NB4 (cell line): Measurements from ENCODE around the gene DNAH14.
"Not testable (repeated sequence)": the region's sequence is repeated elsewhere in the genome, so short reads cannot be mapped to it uniquely, and the experiment has no call there.

ENCODE experiments used
- DNase-seq: peaks from one replicate; pipeline ENCODE4 v3.0.0; 2010; ENCODE audit warnings: low read depth
- H3K4me3 ChIP-seq: one replicate; pipeline ENCODE4 v1.5.1; 2011; ENCODE audit warnings: mild to moderate bottlenecking, low read depth, low read length, moderate library complexity
- CTCF ChIP-seq: IDR thresholded peaks from one replicate; pipeline ENCODE4 v1.5.1; 2012; ENCODE audit warnings: low read depth, low read length
- MAX ChIP-seq: IDR thresholded peaks from 2 replicates; pipeline ENCODE4 v1.6.1; 2011; ENCODE audit warnings: low read depth, low read length
- MYC ChIP-seq: IDR thresholded peaks from 2 replicates; pipeline ENCODE4 v1.6.1; 2011; ENCODE audit warnings: low read depth, low read length
- POLR2A ChIP-seq: IDR thresholded peaks from 2 replicates; pipeline ENCODE4 v1.6.1; 2011; ENCODE audit warnings: mild to moderate bottlenecking; ENCODE audit not compliant: insufficient read length; ENCODE audit errors: extremely low read depth

Gene DNAH14

GRCh38 chr1:224922404-224923164 lies 6.9 kb upstream of the DNAH14 start:
- peak; percentile 48 for DNase-seq
- H3K4me3 ChIP-seq = no peak overlapping the region
- TF ChIP-seq CTCF (peak; percentile 36), POLR2A (no peak)

GRCh38 chr1:224923726-224924125 lies 5.7 kb upstream of the DNAH14 start:
- H3K4me3 ChIP-seq = no peak overlapping the region
- TF ChIP-seq POLR2A = no peak
- TF ChIP-seq MAX = no peak
- no peak for TF ChIP-seq CTCF
- no peak for TF ChIP-seq MYC
- DNase-seq = no peak

- not testable (repeated sequence) for H3K4me3 ChIP-seq, DNase-seq
Measured at GRCh38 chr1:224927631-224928030, 1.8 kb upstream of the DNAH14 start.

GRCh38 chr1:224928906-224929305 lies 569 bp upstream of the DNAH14 start:
- no peak for TF ChIP-seq CTCF
- TF ChIP-seq MYC = no peak
- no peak for TF ChIP-seq MAX
- TF ChIP-seq POLR2A = no peak
- no peak for DNase-seq
- H3K4me3 ChIP-seq = peak overlapping the region; percentile 72

GRCh38 chr1:224931605-224932004 lies 2.1 kb downstream of the DNAH14 start:
- no peak for DNase-seq
- H3K4me3 ChIP-seq = no peak overlapping the region
- no peak for TF ChIP-seq POLR2A
- no peak for TF ChIP-seq MYC
- TF ChIP-seq CTCF = no peak
- no peak for TF ChIP-seq MAX

GRCh38 chr1:224932607-224933249 lies 3.3 kb downstream of the DNAH14 start:
- TF ChIP-seq MAX (no peak), POLR2A (no peak), MYC (no peak), CTCF (no peak)
- H3K4me3 ChIP-seq = no peak overlapping the region

More at GRCh38 chr1:224932607-224933249, 3.3 kb downstream of the DNAH14 start:
- DNase-seq = no peak
